Bronchial epithelial cell (primary cell): Measurements from ENCODE around the gene FRAT1. TPM values are rescaled to one million over a fixed set of nuclear protein-coding genes. Genes with fewer than 3 reads are reported as not detected.
A peak's percentile ranks its signal among the peaks of the same experiment; 100 is the strongest.

ENCODE experiments used
- DNase-seq: peaks from one replicate; pipeline ENCODE4 v3.0.0-alpha.2; 2010; ENCODE audit warnings: low read depth
- FAIRE-seq: peaks from 2 replicates; lab custom pipeline; 2011; peaks lifted over from hg19 to GRCh38; lab: Jason Lieb, UNC
- H3K27me3 ChIP-seq: 2 replicates; pipeline ENCODE4 v1.5.1; 2011; ENCODE audit warnings: low read length; ENCODE audit not compliant: control insufficient read depth, insufficient read depth
- H3K36me3 ChIP-seq: 2 replicates; pipeline ENCODE4 v1.5.1; 2011; ENCODE audit warnings: low read length; ENCODE audit not compliant: control insufficient read depth, insufficient read depth
- H3K4me3 ChIP-seq: 2 replicates; pipeline ENCODE4 v1.5.1; 2011; ENCODE audit warnings: mild to moderate bottlenecking, low read depth, low read length, control low read depth
- total RNA-seq: library from RNA; depleted of rRNA; stranded (reverse); fragments of >200 nt; gene quantifications from 2 replicates; pipeline ENCODE4 v1.2.1, GENCODE V29; 2014
- TF ChIP-seq, protein P1 (sequence below): IDR thresholded peaks from 2 replicates; pipeline ENCODE4 v1.5.1; 2011; ENCODE audit warnings: mild to moderate bottlenecking, moderate library complexity, low read length, control low read depth, inconsistent platforms; ENCODE audit not compliant: insufficient read depth, severe bottlenecking

Gene FRAT1
- total RNA-seq, 1 donor from 2014 or later, result 1.6 TPM

- Histone ChIP-seq H3K4me3 (peak within 1 kb of the TSS; percentile 88), H3K27me3 (no peaks in the 10 kb centered on the region), H3K36me3 (no peaks in the 10 kb centered on the region)
- DNase-seq, result peak; percentile 97
- no peak for FAIRE-seq
- TF ChIP-seq, protein P1, sequence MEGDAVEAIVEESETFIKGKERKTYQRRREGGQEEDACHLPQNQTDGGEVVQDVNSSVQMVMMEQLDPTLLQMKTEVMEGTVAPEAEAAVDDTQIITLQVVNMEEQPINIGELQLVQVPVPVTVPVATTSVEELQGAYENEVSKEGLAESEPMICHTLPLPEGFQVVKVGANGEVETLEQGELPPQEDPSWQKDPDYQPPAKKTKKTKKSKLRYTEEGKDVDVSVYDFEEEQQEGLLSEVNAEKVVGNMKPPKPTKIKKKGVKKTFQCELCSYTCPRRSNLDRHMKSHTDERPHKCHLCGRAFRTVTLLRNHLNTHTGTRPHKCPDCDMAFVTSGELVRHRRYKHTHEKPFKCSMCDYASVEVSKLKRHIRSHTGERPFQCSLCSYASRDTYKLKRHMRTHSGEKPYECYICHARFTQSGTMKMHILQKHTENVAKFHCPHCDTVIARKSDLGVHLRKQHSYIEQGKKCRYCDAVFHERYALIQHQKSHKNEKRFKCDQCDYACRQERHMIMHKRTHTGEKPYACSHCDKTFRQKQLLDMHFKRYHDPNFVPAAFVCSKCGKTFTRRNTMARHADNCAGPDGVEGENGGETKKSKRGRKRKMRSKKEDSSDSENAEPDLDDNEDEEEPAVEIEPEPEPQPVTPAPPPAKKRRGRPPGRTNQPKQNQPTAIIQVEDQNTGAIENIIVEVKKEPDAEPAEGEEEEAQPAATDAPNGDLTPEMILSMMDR, result peak; percentile 22
Measured at GRCh38 chr10:97292097-97292861, 26.8 kb upstream of the FRAT1 start, which contains the start of gene ARHGAP19. ARHGAP19 (minus strand) TSS chr10:97292637; CDS start chr10:97292627, 10 bp downstream.

- DNase-seq (no peak), FAIRE-seq (no peak)
- TF ChIP-seq, protein P1, result no peak
- no peak overlapping the region for H3K4me3 ChIP-seq
- H3K36me3 ChIP-seq, result no peaks in the 10 kb centered on the region
- H3K27me3 ChIP-seq, result no peaks in the 10 kb centered on the region
Measured at GRCh38 chr10:97292862-97293198, 26.2 kb upstream of the FRAT1 start.

DNA sequence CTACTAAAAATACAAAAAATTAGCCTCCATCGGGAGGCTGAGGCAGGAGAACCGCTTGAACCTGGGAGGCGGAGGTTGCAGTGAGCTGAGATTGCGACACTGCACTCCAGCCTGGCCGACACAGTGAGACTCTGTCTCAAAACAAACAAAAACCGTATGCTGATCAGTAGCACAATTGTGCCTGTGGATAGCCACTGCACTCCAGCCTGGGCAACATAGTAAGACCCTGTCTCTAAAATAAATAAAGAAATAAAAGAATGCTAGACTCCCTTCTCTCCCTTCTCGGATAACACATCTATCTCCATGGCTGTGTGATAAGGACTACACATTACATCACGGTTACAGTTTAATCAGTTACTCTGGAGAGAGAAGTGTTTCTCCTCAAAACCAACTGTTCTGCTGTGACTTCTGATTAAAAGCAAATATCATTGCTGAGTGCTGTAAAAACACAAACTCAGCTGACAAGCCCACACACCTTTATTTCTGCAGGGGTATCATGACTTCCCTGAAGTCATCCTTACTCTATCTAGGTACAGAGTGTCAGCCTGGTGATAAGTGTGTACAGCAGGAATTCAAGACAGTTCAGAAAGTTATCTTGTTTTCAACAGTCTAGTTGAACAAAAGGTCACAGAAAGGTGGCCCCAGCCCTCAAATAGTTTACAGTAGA, 21.4 kb upstream of the FRAT1 start:
- TF ChIP-seq, protein P1, result no peak
- H3K36me3 ChIP-seq, result no peaks in the 10 kb centered on the region
- FAIRE-seq, result no peak
- no peaks in the 10 kb centered on the region for H3K27me3 ChIP-seq
- no peak for DNase-seq
- no peak overlapping the region for H3K4me3 ChIP-seq

GRCh38 chr10:97298223-97298571, 20.9 kb upstream of the FRAT1 start:
- Histone ChIP-seq H3K4me3 (no peak overlapping the region), H3K27me3 (no peaks in the 10 kb centered on the region), H3K36me3 (no peaks in the 10 kb centered on the region)
- FAIRE-seq (no peak), DNase-seq (no peak)
- TF ChIP-seq, protein P1, result no peak

- Histone ChIP-seq H3K4me3 (no peak overlapping the region), H3K36me3 (no peaks in the 10 kb centered on the region), H3K27me3 (no peaks in the 10 kb centered on the region)
- TF ChIP-seq, protein P1, result no peak
- FAIRE-seq (no peak), DNase-seq (no peak)
Measured at GRCh38 chr10:97300980-97301379, 18.1 kb upstream of the FRAT1 start.
